Lung (tissue), 12 donors: ENCODE data around the gene ADGRG1. TPM values are rescaled to one million over a fixed set of nuclear protein-coding genes. Genes with fewer than 3 reads are reported as not detected.

Experiments
- ATAC-seq: fragments of 200-7000 bp; cut with Tn5 transposase; one replicate; pipeline ENCODE4 v1.9.1; 2020; ENCODE audit warnings: moderate number of reproducible peaks; ENCODE audit not compliant: insufficient read depth, low FRiP score
- DNase-seq, 3 donors: peaks; one replicate each; pipeline ENCODE4 v3.0.0-alpha.2; 2013 to 2017
- H3K27ac ChIP-seq, 2 donors: one replicate each; pipeline ENCODE4 v1.5.1; 2013; ENCODE audit warnings: mild to moderate bottlenecking in 2 of 2, moderate library complexity in 2 of 2, control low read depth in 1 of 2, inconsistent platforms in 1 of 2, low read depth in 1 of 2, low read length in 1 of 2
- H3K27me3 ChIP-seq, 3 donors: one replicate each; pipeline ENCODE4 v1.5.1; 2013; ENCODE audit warnings: low read length in 2 of 3; ENCODE audit not compliant: control insufficient read depth in 3 of 3, insufficient read depth in 3 of 3
- H3K36me3 ChIP-seq, 4 donors: one replicate each; pipeline ENCODE4 v1.5.1; 2013; ENCODE audit warnings: low read length in 4 of 4, mild to moderate bottlenecking in 1 of 4, moderate library complexity in 1 of 4; ENCODE audit not compliant: control insufficient read depth in 4 of 4, insufficient read depth in 4 of 4
- H3K4me1 ChIP-seq, 5 donors: one replicate each; pipeline ENCODE4 v1.5.1; 2013; ENCODE audit warnings: low read length in 5 of 5, mild to moderate bottlenecking in 2 of 5, moderate library complexity in 1 of 5; ENCODE audit not compliant: control insufficient read depth in 5 of 5, insufficient read depth in 5 of 5
- H3K4me3 ChIP-seq: one replicate; pipeline ENCODE4 v1.5.1; 2013; ENCODE audit warnings: mild to moderate bottlenecking, control low read depth, moderate library complexity
- H3K9ac ChIP-seq, 2 donors: one replicate each; pipeline ENCODE4 v1.5.1; 2013; ENCODE audit warnings: low read length in 2 of 2, control low read depth in 1 of 2; ENCODE audit not compliant: insufficient read depth in 1 of 2
- H3K9me3 ChIP-seq, 4 donors: one replicate each; pipeline ENCODE4 v1.5.1; 2013; ENCODE audit warnings: low read length in 3 of 4, mild to moderate bottlenecking in 1 of 4, moderate library complexity in 1 of 4; ENCODE audit not compliant: control insufficient read depth in 4 of 4, insufficient read depth in 3 of 4
- CTCF ChIP-seq: IDR thresholded peaks from 2 replicates; pipeline ENCODE4 v1.5.1; 2012; ENCODE audit warnings: mild to moderate bottlenecking; ENCODE audit errors: control extremely low read depth, extremely low read depth
- WGBS, 2 donors: extraction: QIAGEN DNeasy Blood & Tissue Kit; methylation state at CpG; one replicate each; pipeline ENCODE4 v1.1.7; 2013; 5-methylcytosine and 5-hydroxymethylcytosine counted together
- polyA plus RNA-seq, 2 donors: library from polyadenylated mRNA; stranded (reverse); fragments of 200-250 nt; gene quantifications; one replicate each; pipeline ENCODE4 v1.2.1, GENCODE V29; 2013
- total RNA-seq, 2 donors: library from RNA; depleted of rRNA in 1 of 2; stranded (reverse); fragments of >200 nt in 1 of 2; gene quantifications; one replicate each; pipeline ENCODE4 v1.2.1, GENCODE V29; 2014 to 2021
- donor health status: control.
- donor health status: control.
- donor health status: Bipolar disorder and iron deficiency.
- donor health status: healthy.
- donor health status: DM: yes; HTN: yes; CAD: no.

Gene ADGRG1
- total and polyA plus RNA-seq, 4 donors = 8.8 to 74.4 (median 28.0) TPM

GRCh38 chr16:57658130-57658877 lies 29.9 kb downstream of the ADGRG1 start:
- 89 to 90% methylated on average over 10 of the region's 10 CpGs for WGBS, 2 donors

GRCh38 chr16:57658878-57659674 lies 30.6 kb downstream of the ADGRG1 start:
- H3K4me3 ChIP-seq = no peak overlapping the region
- H3K4me1 ChIP-seq = no peaks in the 10 kb centered on the region
- TF ChIP-seq CTCF = no peak
- no peaks in the 10 kb centered on the region for H3K27me3 ChIP-seq
- no peak overlapping the region for H3K27ac ChIP-seq
- H3K9me3 ChIP-seq = no peaks in the 10 kb centered on the region
- no peak overlapping the region for H3K9ac ChIP-seq
- WGBS, 2 donors = 84 to 87% methylated on average over 18 to 19 of the region's 19 CpGs
- DNase-seq (no peak), ATAC-seq (no peak)
- peaks cover 0 to 40% (median 0%) of the 10 kb centered on the region in 4 donors for H3K36me3 ChIP-seq

More at GRCh38 chr16:57658130-57658877, 29.9 kb downstream of the ADGRG1 start:
- Histone ChIP-seq H3K27ac (no peak overlapping the region), H3K4me3 (no peak overlapping the region), H3K27me3 (no peaks in the 10 kb centered on the region), H3K9ac (no peak overlapping the region), H3K9me3 (no peaks in the 10 kb centered on the region), H3K36me3 (peaks cover 0 to 36% (median 0%) of the 10 kb centered on the region in 4 donors), H3K4me1 (no peaks in the 10 kb centered on the region)
- no peak for TF ChIP-seq CTCF
- ATAC-seq (no peak), DNase-seq (no peak)

GRCh38 chr16:57660715-57661463 lies 32.5 kb downstream of the ADGRG1 start:
- TF ChIP-seq CTCF = no peak
- no peak for DNase-seq
- Histone ChIP-seq H3K4me1 (no peaks in the 10 kb centered on the region), H3K9me3 (no peaks in the 10 kb centered on the region), H3K27ac (no peak overlapping the region), H3K36me3 (peaks cover 0 to 39% (median 0%) of the 10 kb centered on the region in 4 donors), H3K9ac (no peak overlapping the region), H3K4me3 (no peak overlapping the region), H3K27me3 (no peaks in the 10 kb centered on the region)
- WGBS, 2 donors = 86 to 90% methylated on average over 11 of the region's 11 CpGs
- ATAC-seq = no peak
